ENCODE results near the gene GCLM.

Gene GCLM, protein sequence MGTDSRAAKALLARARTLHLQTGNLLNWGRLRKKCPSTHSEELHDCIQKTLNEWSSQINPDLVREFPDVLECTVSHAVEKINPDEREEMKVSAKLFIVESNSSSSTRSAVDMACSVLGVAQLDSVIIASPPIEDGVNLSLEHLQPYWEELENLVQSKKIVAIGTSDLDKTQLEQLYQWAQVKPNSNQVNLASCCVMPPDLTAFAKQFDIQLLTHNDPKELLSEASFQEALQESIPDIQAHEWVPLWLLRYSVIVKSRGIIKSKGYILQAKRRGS

DNA sequence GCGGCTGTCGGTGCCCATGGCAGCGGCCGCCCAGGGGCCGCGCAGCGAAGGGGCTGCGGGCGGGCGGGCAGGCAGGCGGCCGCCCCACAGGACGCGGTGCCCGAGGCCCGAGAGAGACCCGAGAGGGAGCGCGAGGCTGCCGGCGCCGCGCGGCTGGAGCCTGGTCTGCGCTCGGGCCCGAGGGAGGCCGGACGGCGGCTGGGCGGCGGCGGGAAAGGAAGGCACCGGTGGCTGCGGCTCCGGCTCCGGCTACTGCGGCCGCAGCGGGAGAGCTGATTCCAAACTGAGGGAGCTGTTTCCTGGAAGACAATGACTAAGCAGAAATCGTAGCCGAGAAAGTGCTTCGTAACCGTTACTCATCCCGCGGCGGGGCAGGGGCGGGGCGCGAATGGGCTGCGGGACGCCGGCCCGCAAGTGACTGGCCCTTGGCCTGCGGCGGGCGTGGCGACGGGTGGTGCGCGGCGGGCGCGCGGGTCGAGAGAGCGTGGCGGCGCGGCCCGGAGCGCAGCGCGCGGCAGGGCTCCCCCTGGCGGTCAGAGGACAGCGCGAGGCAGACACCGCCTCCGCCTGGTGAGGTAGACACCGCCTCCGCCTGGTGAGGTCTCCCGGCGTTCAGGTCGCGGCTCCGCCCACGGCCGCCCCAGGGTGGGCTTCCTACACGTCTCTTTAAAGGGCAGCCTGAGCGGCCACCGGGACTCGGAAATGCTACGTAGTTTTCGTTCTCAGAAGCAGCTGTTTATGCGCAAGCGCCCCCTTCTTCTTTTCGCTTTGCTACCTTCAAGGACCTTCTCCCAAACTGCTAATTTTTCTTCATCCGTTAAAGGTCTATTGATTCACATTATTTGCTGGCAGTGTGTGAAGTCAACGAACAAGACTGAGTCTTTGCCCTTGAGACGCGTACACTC, at the start of gene GCLM:
Gene GCLM (minus strand): TSS at position 285 of the 905 bp plus-strand sequence. CDS start 267 bp downstream, at position 18.
- TF ChIP-seq, protein P1, sequence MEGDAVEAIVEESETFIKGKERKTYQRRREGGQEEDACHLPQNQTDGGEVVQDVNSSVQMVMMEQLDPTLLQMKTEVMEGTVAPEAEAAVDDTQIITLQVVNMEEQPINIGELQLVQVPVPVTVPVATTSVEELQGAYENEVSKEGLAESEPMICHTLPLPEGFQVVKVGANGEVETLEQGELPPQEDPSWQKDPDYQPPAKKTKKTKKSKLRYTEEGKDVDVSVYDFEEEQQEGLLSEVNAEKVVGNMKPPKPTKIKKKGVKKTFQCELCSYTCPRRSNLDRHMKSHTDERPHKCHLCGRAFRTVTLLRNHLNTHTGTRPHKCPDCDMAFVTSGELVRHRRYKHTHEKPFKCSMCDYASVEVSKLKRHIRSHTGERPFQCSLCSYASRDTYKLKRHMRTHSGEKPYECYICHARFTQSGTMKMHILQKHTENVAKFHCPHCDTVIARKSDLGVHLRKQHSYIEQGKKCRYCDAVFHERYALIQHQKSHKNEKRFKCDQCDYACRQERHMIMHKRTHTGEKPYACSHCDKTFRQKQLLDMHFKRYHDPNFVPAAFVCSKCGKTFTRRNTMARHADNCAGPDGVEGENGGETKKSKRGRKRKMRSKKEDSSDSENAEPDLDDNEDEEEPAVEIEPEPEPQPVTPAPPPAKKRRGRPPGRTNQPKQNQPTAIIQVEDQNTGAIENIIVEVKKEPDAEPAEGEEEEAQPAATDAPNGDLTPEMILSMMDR (IDR thresholded peaks at IDR 0.05): peak; percentile 97

DNA sequence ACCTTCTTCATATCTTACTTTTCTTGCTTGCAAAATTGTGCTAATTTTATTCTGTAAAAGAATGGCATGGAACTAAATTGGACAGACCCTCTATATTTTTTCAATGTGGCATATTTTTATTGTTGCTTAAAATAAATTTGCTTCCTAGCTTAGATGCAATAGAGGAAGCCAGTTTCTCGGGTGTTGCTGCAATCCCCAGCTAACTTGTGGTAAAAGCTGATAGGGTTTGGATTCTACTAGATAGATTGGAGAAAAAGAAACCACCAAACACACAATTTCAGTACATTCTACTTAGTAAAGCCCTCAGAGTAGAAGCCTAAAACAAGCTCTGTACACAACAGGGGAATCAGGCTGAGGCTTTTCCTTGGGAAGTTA, 49.5 kb upstream of the GCLM start:
- TF ChIP-seq, protein P1 (IDR thresholded peaks at IDR 0.05): no peak

DNA sequence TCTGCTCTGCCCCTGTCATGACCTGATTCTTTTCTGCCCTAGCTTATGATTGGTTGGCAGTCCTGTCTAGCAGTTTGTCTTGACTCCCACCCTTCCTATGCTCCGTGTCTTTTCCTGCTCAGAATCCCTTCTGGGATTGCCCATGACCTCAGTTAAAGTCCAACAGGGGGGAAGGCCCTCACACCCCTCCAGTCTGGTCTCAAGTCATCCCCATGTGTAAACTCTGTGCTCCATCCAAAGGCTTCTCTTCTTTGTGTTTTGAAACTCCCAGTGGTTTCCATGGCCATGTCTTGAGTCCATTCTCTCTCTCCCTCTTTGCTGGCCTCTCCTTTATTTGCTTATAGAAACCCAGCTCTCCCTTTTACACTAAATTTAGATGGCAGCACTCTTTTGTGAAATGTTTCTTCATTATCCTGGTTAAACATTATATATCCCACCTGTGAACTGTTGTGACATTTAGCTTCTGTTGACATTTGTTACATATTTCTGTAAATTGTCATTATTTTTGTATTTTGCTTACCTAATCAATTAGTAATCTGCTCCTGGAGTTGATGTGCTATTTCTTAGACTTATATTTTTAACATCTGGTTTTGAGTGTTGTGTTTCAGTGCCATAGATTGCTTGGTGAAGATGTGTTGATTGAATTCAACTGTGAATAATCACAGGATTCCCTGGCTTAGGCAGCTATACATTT, 48.9 kb upstream of the GCLM start:
- TF ChIP-seq, protein P1 (IDR thresholded peaks at IDR 0.05): no peak

DNA sequence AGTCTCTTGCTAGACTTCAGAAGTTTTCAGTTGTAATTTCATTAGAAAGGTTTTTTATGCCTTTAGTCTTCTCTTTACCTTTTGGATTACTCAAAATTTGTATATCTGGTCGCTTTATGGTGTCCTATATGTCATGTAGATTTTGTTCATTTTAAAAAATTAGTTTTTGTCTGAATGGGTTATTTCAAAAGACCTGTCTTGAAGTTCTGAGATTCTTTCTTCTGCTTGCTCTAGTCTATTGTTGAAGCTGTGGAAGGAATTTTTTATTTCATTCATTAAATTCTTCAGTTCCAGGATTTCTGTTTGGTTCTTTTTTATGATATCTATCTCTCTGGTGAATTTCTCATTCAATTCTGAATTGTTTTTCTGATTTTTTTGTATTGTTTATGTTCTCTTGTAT, 46.5 kb upstream of the GCLM start:
- TF ChIP-seq, protein P1 (IDR thresholded peaks at IDR 0.05): no peak

DNA sequence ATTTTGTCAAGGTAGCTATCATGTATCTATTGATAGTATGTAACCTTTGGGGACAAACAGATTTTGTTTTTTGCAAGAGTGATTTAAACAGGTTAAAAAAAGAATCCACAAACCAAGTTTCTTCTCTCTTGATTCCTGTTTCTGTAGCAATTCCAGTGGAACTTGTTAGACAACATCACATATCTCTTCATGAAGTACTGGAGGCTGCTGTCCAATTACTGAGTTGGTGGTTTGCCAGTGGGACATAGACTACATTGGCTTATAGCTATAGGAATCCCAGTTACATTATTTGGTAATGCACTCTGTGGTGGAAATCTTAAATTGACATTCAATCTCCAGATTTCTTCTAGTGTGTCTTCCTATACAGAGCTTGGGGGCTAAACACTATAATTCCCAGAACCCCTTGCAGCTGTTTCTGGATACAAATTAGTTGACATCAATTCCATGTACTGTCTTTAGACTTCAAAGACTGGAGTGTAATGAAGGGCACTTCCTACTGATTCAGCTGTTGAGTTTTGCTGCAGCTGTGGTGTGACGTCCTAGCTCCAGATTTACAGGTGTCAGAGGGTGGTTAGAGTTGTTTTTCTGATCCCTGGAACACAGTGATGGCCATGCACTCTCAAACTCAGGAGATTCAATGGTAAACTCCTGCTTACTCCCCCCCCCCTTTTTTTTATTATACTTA, 29.4 kb upstream of the GCLM start:
- TF ChIP-seq, protein P1 (IDR thresholded peaks at IDR 0.05): no peak

DNA sequence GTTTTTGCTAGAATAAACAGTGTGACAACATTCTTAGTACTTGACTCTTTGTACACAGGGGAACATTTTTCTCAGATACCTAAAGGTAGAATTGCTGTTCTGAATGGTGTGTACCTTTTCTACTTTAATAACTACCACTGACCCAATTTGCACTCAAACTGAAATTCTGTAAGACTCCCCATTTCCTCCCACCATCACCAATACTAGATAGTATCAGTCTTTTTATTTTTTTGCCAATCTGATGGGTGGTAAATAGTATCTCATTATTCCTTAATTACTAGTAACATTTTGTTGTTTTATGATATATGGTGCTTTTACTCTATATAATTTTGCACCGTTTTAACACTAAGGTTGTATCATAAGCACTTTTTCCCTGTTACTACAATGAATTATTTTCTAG, 28.8 kb upstream of the GCLM start:
- TF ChIP-seq, protein P1 (IDR thresholded peaks at IDR 0.05): no peak

DNA sequence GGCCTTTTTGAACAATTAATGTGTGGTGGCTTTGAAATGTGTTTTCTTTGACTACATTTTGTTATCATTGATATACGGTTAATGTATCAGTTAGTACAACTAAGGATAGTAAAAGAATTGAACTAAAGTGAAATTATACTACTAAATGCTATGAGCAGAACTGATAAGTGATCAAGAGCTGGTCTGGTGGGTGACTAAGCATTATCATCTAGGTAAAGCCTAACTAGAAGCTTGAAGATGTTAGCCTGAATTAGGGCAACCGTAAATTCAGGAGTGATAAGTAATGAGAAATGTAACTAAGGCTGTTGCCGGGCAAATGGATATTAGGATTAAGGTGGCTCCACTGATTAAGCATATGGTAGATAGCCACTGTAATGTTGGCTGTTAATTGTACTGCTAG, 16.0 kb upstream of the GCLM start:
- TF ChIP-seq, protein P1 (IDR thresholded peaks at IDR 0.05): no peak

Measured in LNCAP (cell line).